Mesenchymal stem cell (in vitro differentiated cells and primary cell): ENCODE measurements around the gene NFKBIA.
"Not testable (repeated sequence)": the region's sequence is repeated elsewhere in the genome, so short reads cannot be mapped to it uniquely, and the experiment has no call there.

ENCODE experiments used
- DNase-seq: peaks from one replicate; pipeline ENCODE4 v3.0.0-alpha.2; 2013
- H2AFZ ChIP-seq: one replicate; pipeline ENCODE4 v1.6.1; 2013; ENCODE audit warnings: low read depth, mild to moderate bottlenecking, control low read depth, inconsistent platforms, low read length, moderate library complexity
- H2AK5ac ChIP-seq: 2 replicates; pipeline ENCODE4 v1.6.1; 2013; ENCODE audit warnings: low read length, moderate library complexity, mild to moderate bottlenecking, inconsistent platforms; ENCODE audit not compliant: severe bottlenecking
- H2BK120ac ChIP-seq: one replicate; pipeline ENCODE4 v1.6.1; 2013; ENCODE audit warnings: low read depth, mild to moderate bottlenecking, inconsistent platforms, low read length, moderate library complexity
- H2BK12ac ChIP-seq, 2 experiments: one replicate each; pipeline ENCODE4 v1.6.1; 2013; ENCODE audit warnings: inconsistent platforms in 2 of 2, low read length in 2 of 2, mild to moderate bottlenecking in 2 of 2, moderate library complexity in 2 of 2, control low read depth in 1 of 2
- H2BK15ac ChIP-seq: one replicate; pipeline ENCODE4 v1.6.1; 2013; ENCODE audit warnings: mild to moderate bottlenecking, low read depth, inconsistent platforms; ENCODE audit not compliant: poor library complexity, severe bottlenecking
- H2BK5ac ChIP-seq: 2 replicates; pipeline ENCODE4 v1.6.1; 2013; ENCODE audit warnings: low read depth, mild to moderate bottlenecking, low read length, control low read depth, inconsistent platforms; ENCODE audit not compliant: poor library complexity, severe bottlenecking
- H3K14ac ChIP-seq, 2 experiments: one replicate each; pipeline ENCODE4 v1.6.1; 2013; ENCODE audit warnings: inconsistent platforms in 2 of 2, low read length in 2 of 2, control low read depth in 1 of 2, mild to moderate bottlenecking in 1 of 2, moderate library complexity in 1 of 2
- H3K18ac ChIP-seq, 2 experiments: one replicate each; pipeline ENCODE4 v1.6.1; 2013; ENCODE audit warnings: inconsistent platforms in 2 of 2, low read length in 2 of 2, control low read depth in 1 of 2, low read depth in 1 of 2, mild to moderate bottlenecking in 1 of 2
- H3K23ac ChIP-seq, 2 experiments: one replicate each; pipeline ENCODE4 v1.6.1; 2013; ENCODE audit warnings: inconsistent platforms in 2 of 2, low read length in 2 of 2, mild to moderate bottlenecking in 2 of 2, moderate library complexity in 2 of 2, control low read depth in 1 of 2
- H3K27ac ChIP-seq: 2 replicates; pipeline ENCODE4 v1.5.1; 2013; ENCODE audit warnings: mild to moderate bottlenecking, moderate library complexity, low read length, control low read depth, inconsistent platforms; ENCODE audit not compliant: poor library complexity, severe bottlenecking
- H3K27me3 ChIP-seq, 2 experiments: 2 replicates each; pipeline versions ENCODE4 v1.6.1 to v1.7.0; 2013; ENCODE audit warnings: low read length in 2 of 2, mild to moderate bottlenecking in 2 of 2, moderate library complexity in 2 of 2, control low read depth in 1 of 2, inconsistent platforms in 1 of 2; ENCODE audit not compliant: control insufficient read depth in 1 of 2, insufficient read depth in 1 of 2
- H3K36me3 ChIP-seq, 2 experiments: 2 replicates each; pipeline versions ENCODE4 v1.6.1 to v1.7.0; 2013; ENCODE audit warnings: low read length in 2 of 2, control low read depth in 1 of 2, inconsistent platforms in 1 of 2, low read depth in 1 of 2, mild to moderate bottlenecking in 1 of 2; ENCODE audit not compliant: insufficient read depth in 2 of 2, control insufficient read depth in 1 of 2
- H3K4ac ChIP-seq, 2 experiments: one replicate each; pipeline ENCODE4 v1.6.1; 2013; ENCODE audit warnings: inconsistent platforms in 2 of 2, low read length in 2 of 2, mild to moderate bottlenecking in 2 of 2, moderate library complexity in 2 of 2, control low read depth in 1 of 2, low read depth in 1 of 2
- H3K4me1 ChIP-seq: 2 replicates; pipeline ENCODE4 v1.6.1; 2013; ENCODE audit warnings: low read depth, low read length, control low read depth; ENCODE audit not compliant: control insufficient read depth, insufficient read depth
- H3K4me2 ChIP-seq: 2 replicates; pipeline ENCODE4 v1.6.1; 2013; ENCODE audit warnings: low read length, mild to moderate bottlenecking, inconsistent platforms; ENCODE audit not compliant: poor library complexity, severe bottlenecking
- H3K4me3 ChIP-seq, 2 experiments: 2 replicates each; pipeline versions ENCODE4 v1.5.1 to v1.7.0; 2013; ENCODE audit warnings: low read length in 2 of 2, mild to moderate bottlenecking in 2 of 2, control low read depth in 1 of 2, low read depth in 1 of 2; ENCODE audit not compliant: insufficient read depth in 1 of 2
- H3K79me1 ChIP-seq: replicated peaks from 2 replicates; pipeline ENCODE4 v1.6.1; 2013; ENCODE audit warnings: mild to moderate bottlenecking, control low read depth, low read length, inconsistent platforms; ENCODE audit not compliant: poor library complexity, severe bottlenecking
- H3K9ac ChIP-seq: 2 replicates; pipeline ENCODE4 v1.7.0; 2013; ENCODE audit warnings: mild to moderate bottlenecking, low read length, moderate library complexity
- H3K9me3 ChIP-seq: 2 replicates; pipeline ENCODE4 v1.7.0; 2013; ENCODE audit warnings: mild to moderate bottlenecking, low read length; ENCODE audit not compliant: control insufficient read depth
- H4K8ac ChIP-seq: one replicate; pipeline ENCODE4 v1.6.1; 2013; ENCODE audit warnings: inconsistent platforms, mild to moderate bottlenecking, low read length, moderate library complexity
- H4K91ac ChIP-seq: one replicate; pipeline ENCODE4 v1.6.1; 2013; ENCODE audit warnings: mild to moderate bottlenecking, low read length, inconsistent platforms
- WGBS: methylation state at CpG from one replicate; pipeline ENCODE4 v1.1.7; 2013; ENCODE audit warnings: mixed read lengths; 5-methylcytosine and 5-hydroxymethylcytosine counted together

Gene NFKBIA

DNA sequence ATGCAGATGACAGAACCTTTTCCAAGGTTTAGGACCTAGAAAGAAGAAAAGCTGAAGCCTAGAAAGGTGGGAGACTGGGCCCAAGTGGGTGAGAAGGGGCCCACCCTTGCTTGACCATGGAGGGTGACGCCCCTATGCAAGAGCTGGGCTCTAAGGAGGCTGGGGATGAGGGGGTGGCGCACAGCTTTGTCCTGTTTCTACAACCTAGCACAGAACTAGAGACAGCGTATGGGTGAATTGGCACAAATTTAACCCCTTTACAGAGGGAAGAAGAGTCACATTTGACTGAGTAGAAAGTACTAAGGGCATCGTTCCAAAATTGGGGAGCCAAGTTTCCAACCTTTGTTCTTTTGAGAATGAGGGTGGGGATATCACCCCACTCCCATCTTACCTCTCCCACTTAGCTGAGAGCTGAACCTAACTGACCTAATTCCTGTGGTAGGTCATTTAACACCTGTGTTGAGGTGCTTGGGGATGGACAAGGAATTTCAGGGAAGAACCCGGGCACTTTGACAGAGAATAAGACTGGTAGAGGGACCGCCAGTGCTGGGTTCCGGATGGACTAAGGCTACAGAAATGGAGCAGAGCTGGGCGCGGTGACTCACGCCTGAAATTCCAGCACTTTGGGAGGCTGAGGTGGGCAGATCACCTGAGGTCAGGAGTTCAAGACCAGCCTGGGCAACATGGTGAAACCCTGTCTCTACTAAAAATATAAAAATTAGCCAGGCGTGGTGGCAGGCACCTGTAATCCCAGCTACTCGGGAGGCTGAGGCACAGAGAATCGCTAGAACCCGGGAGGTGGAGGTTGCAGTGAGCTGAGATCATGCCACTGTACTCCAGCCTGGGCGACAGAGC is 5.2 kb downstream of the NFKBIA start:
- no peak overlapping the region for H3K27ac ChIP-seq
- H3K4me1 ChIP-seq: peaks cover 23% of the 10 kb centered on the region
- no peak overlapping the region for H2BK5ac ChIP-seq
- peak overlapping the region in 1 of 2 experiments; percentile 53 for H3K18ac ChIP-seq
- H2AK5ac ChIP-seq: no peak overlapping the region
- H2AFZ ChIP-seq: no peak overlapping the region
- H3K14ac ChIP-seq: no peak overlapping the region
- H2BK12ac ChIP-seq: no peak overlapping the region
- H3K4me2 ChIP-seq: no peak overlapping the region
- H3K79me1 ChIP-seq: peaks cover 6% of the 10 kb centered on the region
- no peaks in the 10 kb centered on the region for H3K9me3 ChIP-seq
- peaks cover 32 to 42% of the 10 kb centered on the region in 2 experiments for H3K36me3 ChIP-seq
- H3K4me3 ChIP-seq: no peak overlapping the region
- H3K9ac ChIP-seq: no peak overlapping the region
- H3K27me3 ChIP-seq: no peaks in the 10 kb centered on the region
- no peak overlapping the region for H3K4ac ChIP-seq
- no peak overlapping the region for H4K91ac ChIP-seq
- H2BK15ac ChIP-seq: no peak overlapping the region
- H2BK120ac ChIP-seq: no peak overlapping the region
- no peak overlapping the region for H4K8ac ChIP-seq
- H3K23ac ChIP-seq: no peak overlapping the region
- 96% methylated on average over 13 of the region's 15 CpGs for WGBS
- DNase-seq: peak; percentile 77

GRCh38 chr14:35398071-35398584 is 6.4 kb downstream of the NFKBIA start:
- H3K18ac ChIP-seq: no peak overlapping the region
- no peak overlapping the region for H2AK5ac ChIP-seq
- H3K9ac ChIP-seq: no peak overlapping the region
- H3K36me3 ChIP-seq: peaks cover 26 to 37% of the 10 kb centered on the region in 2 experiments
- H2BK12ac ChIP-seq: no peak overlapping the region
- peak; percentile 54 for DNase-seq
- no peak overlapping the region for H2BK15ac ChIP-seq
- H3K27me3 ChIP-seq: no peaks in the 10 kb centered on the region
- H3K4me2 ChIP-seq: no peak overlapping the region
- no peak overlapping the region for H3K23ac ChIP-seq
- H3K4ac ChIP-seq: no peak overlapping the region
- H2AFZ ChIP-seq: no peak overlapping the region
- no peak overlapping the region for H4K91ac ChIP-seq
- no CpG with 5 or more reads among the region's 4 CpGs for WGBS
- H2BK120ac ChIP-seq: no peak overlapping the region
- H3K9me3 ChIP-seq: no peaks in the 10 kb centered on the region
- H2BK5ac ChIP-seq: no peak overlapping the region
- no peak overlapping the region for H3K4me3 ChIP-seq
- peaks cover 6% of the 10 kb centered on the region for H3K79me1 ChIP-seq
- no peak overlapping the region for H3K27ac ChIP-seq
- peaks cover 17% of the 10 kb centered on the region for H3K4me1 ChIP-seq
- no peak overlapping the region for H4K8ac ChIP-seq
- H3K14ac ChIP-seq: no peak overlapping the region

GRCh38 chr14:35396610-35397009 is 7.9 kb downstream of the NFKBIA start:
- H3K79me1 ChIP-seq, H3K18ac ChIP-seq, H3K4me2 ChIP-seq, H2BK5ac ChIP-seq, H2AK5ac ChIP-seq, H2BK120ac ChIP-seq, H3K23ac ChIP-seq, H3K27ac ChIP-seq, H4K91ac ChIP-seq, DNase-seq, H3K27me3 ChIP-seq, H4K8ac ChIP-seq, H3K9me3 ChIP-seq, H3K4me1 ChIP-seq, H2AFZ ChIP-seq, H3K4me3 ChIP-seq, H3K4ac ChIP-seq, H3K9ac ChIP-seq, H3K14ac ChIP-seq: not testable (repeated sequence)
- H3K36me3 ChIP-seq: peaks cover 13 to 22% of the 10 kb centered on the region in 2 experiments
- 97% methylated on average over 7 of the region's 7 CpGs for WGBS
- H2BK12ac ChIP-seq: peak overlapping the region in 1 of 2 experiments; percentile 15
- peak overlapping the region; percentile 29 for H2BK15ac ChIP-seq

DNA sequence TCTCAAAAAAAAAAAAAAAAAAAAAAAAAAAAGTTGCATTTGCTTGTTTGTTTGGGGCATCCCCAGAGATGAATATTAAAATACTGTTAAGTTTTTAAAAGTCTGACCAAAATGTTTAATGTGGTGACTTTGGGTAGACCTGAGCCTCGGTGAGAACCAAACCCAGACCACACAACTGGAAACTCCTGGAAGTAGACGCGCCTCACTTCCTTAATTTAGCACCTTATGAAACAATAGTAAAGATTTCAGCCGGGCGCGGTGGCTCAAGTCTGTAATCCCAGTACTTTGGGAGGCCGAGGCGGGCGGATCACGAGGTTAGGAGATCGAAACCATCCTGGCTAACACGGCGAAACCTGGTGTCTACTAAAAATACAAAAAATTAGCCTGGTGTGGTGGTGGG is 9.3 kb downstream of the NFKBIA start:
- Histone ChIP-seq H3K9me3 (no peaks in the 10 kb centered on the region), H3K23ac (no peak overlapping the region), H4K8ac (no peak overlapping the region), H3K9ac (no peak overlapping the region), H2BK15ac (no peak overlapping the region), H3K18ac (no peak overlapping the region), H3K4ac (no peak overlapping the region), H2AFZ (no peak overlapping the region), H2AK5ac (no peak overlapping the region), H3K27me3 (no peaks in the 10 kb centered on the region), H3K36me3 (peaks cover 6 to 9% of the 10 kb centered on the region in 2 experiments), H3K14ac (no peak overlapping the region), H2BK12ac (no peak overlapping the region), H3K27ac (no peak overlapping the region), H2BK120ac (no peak overlapping the region), H3K79me1 (no peaks in the 10 kb centered on the region), H3K4me3 (no peak overlapping the region), H2BK5ac (no peak overlapping the region), H3K4me1 (peaks cover 9% of the 10 kb centered on the region), H4K91ac (no peak overlapping the region), H3K4me2 (no peak overlapping the region)
- 98% methylated on average over 13 of the region's 13 CpGs for WGBS
- no peak for DNase-seq
